ENCODE measurements around the gene MIPEP.

GRCh38 chr13:23684647-23685046, 204.6 kb downstream of the MIPEP start:
- no peak for TF ChIP-seq CTCF (conservative IDR thresholded peaks at IDR 0.05 in 1 of 2, IDR thresholded peaks at IDR 0.05 in 1 of 2; ENCODE audit: low read depth in 1 of 2, low read length in 2 of 2)
- TF ChIP-seq EZH2 (IDR thresholded peaks at IDR 0.05; ENCODE audit: low read length, missing control alignments): no peak
